GM03348 (cell line): ENCODE measurements around the gene S100A9.

Experiments used
- DNase-seq: peaks from one replicate; pipeline ENCODE4 v3.0.0; 2012; ENCODE audit warnings: low spot score

The S100A9 gene

DNA sequence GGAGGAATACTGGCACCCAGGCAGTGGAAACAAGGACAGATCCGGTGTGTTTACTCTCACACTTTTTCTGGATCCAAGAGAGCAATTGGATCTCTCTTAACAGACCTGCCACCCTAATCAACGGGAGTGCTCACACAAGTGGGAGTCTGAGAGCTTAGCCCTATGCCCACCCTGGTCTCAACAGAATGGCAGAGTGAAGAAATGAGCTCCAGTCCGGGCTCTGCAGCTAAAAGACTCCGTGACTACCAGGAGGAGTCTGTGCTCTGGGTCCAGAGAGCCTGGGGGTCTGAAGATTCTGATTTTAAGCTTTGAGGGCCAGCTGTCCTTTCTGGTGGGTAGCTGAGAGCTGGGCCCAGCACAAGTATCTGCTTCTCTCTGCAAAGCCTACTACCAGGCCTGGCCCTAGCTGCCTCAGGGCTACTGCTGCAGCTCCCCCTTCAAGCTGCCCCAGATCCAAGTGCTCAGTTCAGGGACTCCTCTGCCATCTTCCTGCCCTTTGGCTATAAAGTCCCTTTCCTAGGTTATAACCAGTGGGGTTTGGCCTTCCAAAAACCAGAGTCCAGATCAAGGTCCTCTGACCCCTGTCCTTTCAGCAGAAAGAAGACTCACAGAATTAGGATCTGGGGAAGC, 3.9 kb downstream of the S100A9 start:
- DNase-seq, result no peak

DNA sequence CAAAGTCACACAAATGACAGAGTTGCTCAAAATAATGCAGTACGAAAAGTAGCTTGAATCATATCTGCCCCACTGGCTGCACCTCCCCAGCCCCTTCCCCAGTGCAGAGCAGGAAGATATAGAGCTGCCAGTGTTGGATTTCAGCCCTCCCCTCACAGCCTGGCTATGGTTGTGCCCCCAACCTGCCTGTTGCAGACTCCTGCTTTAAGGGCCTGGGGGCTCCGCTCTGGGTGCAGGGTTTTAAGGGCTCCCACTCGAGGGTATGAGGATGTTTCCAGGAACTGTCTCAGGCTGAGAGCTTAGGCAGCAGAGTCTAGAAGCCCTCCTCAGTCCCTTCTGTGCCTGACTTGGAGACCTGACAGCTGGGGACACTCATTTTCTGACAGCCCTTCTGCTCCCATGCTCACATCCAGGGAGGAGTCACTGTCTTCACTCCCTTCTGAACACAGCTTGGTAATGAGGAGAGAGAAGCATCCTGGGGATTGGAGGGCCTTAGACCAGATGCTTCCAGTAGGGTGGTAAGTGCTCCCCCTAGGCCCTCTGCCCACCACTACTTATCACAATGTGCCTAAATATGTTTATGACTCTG, 4.6 kb downstream of the S100A9 start:
- no peak for DNase-seq

DNA sequence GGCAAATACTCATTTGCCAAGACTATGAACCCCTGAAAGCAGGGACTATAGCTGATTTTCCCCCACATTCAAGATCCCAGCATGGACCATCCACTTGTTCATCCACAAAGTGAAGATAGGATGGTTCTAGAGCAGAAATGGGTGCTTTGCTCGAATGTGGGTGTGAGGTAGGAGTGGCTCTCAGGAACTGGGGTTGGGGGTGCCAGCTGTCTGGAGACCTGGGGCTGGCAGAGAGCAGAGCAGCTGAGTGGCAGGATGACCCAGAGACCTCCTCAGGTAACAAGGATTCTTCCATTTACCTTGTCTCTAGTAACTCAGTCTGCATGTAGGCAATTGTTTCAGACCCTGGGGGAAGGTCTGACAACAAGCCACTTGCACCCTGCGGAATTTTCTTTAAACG, 6.0 kb downstream of the S100A9 start:
- DNase-seq, result no peak

DNA sequence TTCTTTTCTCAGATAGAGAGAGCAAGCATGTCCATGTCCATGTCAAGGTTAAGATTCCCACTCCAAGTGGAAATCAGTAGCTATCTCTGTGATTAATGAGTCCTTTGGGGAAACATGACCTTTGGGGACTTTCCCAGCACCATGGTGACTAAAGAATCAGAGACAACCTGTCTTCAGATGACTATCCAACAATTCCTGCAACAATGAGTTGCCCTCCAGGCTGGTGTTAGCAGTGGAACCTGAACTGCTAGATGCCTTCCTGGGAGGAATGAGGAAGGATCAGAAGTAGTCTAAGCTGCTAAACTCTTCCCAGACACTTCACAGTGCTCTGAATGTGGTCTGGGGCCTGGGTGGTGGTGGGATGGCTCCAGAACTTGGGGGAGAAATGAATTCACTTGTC, 6.5 kb downstream of the S100A9 start:
- DNase-seq, result no peak

DNA sequence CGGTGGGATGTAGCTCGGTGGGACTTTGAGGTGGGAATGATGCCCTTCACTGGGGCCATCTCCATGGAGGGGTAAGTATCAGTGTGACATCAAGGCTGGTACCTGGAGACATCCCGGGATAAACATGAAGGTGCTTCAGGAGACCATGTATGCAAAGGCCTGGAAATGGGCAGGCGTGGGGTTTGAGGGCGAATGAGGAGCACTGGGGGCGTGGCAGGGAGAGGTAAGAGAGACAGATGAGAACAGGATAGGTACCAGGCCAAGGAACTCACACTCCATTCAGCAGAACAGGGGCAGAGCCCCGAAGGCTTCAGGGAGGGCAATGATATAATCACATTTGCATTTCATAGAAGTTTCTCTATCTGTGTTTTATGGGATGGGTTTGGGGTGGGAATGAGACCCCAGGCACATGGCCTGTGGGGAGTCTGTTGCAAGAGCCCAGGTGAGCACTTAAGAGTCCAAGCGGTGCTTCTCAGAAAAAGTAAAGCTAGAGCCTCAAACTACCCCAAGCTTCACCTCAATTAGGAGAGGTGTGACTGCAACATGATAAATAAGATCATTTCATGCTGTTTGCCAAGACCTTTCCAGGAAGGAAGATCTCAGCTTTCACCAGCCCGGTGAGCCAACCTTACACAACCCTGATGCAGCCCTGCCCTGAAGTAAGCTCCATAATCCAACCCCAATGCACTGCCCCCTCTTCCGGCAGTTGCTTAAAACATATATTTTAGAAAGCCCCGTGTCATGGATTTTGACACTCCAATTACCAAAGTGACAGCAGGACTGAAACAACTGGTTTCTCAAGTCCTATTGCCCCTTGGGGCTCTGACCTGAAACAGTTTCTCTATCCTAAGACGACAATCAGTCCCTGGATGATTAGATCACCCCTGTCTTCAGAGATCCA, 7.4 kb downstream of the S100A9 start:
- no peak for DNase-seq

DNA sequence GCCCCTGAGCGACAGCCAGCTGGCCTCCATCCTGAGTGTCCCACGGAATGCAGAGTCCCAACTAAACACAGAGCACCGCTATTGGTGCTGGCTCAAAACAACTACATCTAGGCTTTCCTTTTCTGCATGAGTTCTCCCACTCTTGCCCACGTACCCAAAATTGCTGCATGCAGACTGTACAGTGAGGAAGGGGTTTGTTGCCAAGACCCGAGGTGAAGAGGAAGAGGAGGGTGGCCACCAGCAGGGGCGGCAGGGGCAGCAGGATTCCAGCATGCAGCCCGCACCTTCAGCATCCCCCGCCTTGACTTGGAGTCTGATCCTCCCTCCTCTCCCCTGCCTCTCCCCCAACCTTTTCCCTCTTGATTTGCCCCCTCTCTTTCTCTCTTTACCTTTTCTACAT, 8.0 kb downstream of the S100A9 start:
- DNase-seq, result no peak

DNA sequence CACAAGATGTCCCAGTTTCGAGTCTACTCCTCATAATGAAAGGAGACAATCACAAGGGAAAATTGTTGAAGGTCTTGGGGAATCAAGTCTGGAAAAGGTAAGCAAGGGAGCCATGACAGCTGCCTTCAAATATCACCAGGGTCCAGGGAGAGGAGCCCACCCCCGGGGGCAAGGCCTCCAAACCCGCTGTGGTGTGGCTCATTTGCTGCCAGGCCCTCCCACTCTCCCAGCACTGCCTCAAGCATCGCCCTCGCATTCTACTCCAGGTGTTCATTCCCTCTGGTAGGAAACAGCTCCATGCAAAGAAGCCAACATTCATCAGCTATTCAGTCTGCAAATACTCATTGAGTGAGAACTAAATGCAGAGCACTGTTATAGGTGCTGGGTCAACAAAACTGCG, 8.6 kb downstream of the S100A9 start:
- DNase-seq, result no peak

DNA sequence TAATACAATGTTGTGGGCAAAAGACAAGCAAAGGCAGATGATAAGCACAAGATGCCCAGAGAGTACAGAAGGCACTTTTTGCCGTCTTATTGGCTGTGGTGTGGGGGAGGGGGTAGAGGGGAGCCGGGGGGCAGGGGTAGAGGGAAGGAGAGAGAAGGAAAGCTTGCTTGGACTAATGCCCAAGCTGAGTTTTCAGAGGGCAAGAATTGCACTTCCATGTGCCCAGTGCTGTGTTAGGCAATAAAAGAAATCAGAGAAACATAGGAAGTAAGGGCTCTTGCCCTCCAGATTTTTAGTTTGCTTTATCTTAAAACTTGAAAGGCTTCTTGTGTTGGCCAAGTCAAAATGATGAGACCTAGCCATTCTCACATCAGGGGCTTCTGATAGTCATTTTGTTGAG, 9.4 kb downstream of the S100A9 start:
- DNase-seq, result no peak

DNA sequence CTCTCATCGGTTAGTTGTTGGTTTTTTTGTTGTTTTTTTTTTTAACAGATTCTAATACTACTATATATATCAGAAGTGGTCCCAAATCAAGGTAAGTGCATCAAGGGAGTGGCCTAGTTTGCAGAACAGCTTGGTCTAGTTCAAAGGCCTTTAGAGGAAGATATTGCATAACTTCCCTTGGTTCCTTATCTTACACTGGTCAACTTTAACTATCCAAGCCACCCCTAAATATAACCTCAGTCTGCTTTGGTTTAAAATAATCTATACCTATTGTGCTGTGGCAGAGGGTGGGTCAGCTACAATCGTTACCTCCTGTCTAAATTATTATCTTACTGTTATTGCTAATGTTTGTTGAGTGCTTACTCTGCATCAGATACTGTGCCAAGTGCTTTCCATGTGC, 10.8 kb downstream of the S100A9 start:
- no peak for DNase-seq

DNA sequence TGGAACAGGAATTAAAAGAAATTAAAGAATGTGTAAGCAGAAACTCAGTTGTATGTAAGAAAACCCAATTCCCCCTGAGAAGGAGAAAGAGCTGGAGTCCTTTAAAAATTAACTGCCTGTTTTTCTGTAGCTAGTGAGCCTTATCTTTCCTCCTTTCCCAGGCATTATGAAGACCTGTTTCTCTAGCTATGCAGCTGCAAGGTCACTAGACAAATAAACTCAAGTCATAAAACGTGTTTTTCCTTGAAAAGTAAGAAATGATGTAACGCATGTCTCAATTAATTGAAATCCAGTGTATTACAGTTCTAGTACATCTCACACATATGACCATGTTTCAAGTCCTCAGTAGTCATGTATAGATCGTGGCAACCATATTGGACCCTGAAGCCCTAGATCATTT, 12.5 kb downstream of the S100A9 start:
- no peak for DNase-seq

DNA sequence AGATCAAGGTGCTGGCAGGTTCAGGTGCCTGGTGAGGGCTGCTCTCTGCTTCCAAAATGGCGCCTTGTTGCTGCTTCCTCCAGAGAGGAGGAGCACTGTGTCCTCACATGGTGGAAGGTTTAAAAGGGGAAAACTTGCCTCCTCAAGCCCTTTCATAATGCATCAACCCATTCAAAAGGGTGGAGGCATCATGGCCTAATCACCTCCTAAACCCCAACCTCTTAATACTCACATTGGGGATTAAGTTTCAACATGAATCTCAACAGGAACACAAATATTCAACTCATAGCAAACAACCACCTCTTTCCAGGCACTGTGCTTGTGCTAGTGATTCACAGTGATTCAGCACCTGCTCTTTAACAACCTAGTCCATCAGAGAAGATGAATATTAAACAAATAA, 13.6 kb downstream of the S100A9 start:
- no peak for DNase-seq

DNA sequence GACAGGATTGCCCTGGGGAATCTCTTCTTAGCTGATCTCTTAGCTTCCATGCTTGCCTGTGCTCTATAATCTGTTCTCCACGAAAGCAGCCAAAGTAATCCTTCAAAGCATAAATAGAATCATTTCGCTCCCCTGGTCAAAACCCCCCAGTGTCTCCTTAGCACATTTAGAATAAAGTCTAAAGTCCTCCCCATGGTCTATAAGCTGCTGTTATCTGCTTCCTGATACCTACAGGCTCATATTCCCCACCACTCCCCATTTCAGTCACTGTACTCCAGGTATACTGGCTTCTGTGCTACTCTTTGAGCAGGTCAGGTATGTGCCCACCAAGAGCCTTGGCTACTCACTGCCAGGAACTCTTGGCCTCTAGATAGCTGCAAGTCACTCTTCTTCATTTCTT, 14.9 kb downstream of the S100A9 start:
- DNase-seq, result no peak

DNA sequence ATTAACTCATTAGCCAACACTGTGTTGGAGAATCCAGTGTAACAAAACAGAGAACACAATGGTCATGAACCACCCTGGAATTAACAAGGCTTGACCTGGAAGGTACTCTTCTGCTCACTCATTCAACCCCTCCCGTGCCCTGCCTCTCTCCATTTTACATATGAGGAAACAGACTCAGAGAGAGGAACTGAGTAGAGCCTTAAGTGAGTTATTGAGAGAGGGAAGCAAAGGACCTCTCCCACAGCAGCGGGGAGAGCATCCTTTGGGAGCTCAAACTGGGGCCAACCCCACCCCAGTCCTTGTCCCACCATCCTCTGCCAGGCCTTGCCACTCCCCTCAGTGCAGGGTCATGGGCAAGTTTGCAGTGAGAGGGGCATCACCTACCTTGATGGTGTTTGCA, 16.4 kb downstream of the S100A9 start:
- no peak for DNase-seq

DNA sequence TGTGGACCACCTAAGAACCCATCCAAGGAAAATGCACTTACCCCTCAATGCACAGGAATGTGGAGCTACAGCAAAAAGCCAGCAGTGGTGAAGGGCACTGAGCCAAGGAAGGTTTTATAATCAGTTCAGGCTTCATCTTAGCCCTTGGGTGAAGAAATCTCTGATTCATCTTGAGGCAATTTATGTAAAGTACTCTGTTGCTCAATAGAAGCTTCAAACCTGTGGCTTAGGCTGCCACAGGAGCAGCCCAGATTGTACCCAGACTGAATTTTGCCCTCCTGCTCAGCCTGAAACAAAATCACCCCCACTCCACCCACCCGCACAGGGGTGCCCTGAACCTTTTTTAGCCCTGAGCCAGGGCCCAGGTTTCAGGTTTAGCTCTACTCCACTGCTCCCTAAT, 17.9 kb downstream of the S100A9 start, which contains the start of gene S100A12:
Gene S100A12, minus strand, starts transcription at position 111 of the 400 bp plus-strand sequence. CDS start 1,029 bp downstream, outside the sequence.
- peak; percentile 82 for DNase-seq

DNA sequence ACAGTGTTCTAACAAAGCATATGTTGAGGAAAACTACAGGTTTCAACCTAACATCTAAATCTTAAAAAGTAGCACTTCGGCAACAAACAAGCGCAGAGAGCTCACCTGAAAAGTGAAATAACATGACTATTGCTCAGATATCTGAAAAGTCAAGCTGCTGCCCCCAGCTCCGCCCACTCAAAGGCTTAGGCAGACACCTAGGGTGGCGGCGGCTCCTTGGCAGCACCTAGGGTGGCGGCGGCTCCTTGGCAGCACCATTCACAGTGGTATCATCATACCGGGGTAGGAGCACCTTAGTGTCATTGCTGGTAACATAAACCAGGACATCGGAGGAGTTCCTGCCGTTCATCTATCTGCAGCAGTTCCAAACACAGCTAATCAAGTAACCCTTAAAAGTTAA, 21.9 kb downstream of the S100A9 start:
- no peak for DNase-seq

DNA sequence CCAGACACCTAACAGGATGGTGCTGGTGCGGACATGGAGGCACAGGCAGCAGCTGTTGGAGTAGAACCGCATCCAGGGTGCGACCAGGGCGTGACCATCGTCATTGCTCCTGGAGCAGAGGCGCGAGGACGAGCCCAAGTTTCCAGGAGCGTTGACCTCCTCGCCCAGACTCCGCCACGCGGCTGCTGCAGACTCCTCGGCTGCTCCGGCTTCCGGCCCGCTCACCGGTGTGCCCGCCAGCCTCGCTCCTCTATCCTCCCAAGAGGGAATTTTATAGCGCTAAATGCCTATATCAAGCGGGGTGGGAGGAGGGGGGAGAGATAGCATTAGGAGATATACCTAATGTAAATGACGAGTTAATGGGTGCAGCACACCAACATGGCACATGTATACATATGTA, 23.1 kb downstream of the S100A9 start:
- DNase-seq, result no peak

DNA sequence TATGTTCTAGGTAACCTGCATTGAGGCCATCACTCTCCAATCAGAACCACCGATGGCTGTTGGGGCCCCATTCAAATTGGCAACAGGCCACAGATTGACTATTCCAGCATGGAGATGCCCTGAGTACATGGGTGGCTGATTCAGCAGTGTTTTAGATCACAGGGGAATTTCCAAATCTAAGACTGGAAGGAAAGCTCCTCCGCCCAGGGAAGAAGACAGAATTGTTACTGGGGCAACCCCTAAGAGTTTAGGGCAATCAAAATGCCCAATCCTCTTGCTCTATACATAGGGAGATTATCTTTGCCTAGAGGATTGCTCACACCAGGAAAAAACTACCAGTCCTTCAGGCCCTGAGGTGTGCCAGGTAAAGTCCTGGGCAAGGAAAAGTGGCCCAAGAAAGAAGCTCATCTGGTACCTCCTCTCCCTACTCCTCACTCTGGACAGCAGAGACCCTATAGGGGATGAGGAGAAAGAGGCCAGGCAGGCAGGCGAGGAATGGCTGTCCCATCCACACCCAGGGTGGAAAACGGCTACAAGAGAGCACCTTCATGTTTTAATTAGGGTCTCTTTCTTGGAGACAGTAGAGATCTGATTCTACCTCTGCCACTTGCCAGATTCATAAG, 27.4 kb downstream of the S100A9 start:
- no peak for DNase-seq

DNA sequence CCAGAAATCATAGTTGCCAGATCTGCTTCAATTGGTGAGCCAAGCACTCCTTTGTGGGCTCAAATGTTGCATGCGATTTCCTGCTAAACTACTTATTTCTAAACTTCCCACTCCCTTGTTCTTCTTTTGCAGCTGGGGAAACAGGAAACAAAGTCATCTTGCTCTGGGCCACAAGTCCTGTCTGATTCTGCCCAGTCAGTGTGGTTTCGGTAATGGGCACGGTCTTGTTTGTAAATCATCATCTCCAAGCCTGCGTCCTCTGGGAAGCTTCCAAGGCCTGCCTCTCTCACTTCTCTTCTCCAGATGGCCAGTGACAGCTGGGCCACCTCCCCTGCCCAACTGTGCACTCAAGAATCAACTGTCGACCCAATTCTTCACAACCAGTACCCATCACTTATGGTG, 28.8 kb downstream of the S100A9 start:
- DNase-seq, result no peak

DNA sequence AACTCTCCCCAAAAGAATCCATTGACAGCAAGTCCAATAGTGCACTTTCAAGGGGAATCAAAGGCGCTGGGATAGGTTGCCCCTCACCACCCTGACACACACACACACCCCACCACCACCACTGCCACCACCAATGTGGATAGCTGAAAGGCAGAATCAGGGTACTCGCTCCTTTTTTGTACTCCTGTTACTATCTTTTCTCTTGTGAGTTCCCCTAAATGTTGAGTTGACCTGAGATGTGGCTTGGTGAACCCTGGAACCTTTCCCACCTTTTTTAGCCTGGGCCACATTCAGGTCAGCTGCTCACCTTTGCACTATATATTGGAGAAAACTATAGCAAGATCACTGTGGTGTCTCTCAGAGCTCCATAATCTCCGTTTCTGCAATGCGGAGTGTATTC, 29.3 kb downstream of the S100A9 start:
- no peak for DNase-seq

DNA sequence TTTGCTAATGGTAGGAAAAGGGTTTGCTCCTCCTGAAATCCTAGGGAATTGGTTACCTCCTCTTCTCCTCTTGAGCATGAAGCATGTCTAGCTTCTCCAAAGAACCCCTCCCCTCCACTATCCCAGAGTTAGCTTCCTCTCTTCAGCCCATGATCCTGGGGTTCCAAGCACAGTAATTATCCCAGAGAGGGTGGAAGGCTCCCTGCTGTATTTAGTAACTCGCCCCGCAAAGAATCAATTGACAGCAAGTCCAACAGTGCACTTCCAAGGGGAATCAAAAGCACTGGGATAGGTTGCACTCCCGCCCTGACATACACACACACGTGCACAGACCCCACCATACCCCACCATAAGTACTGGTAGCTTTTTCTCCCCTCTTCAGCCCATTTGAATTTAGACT, 30.1 kb downstream of the S100A9 start:
- DNase-seq, result no peak

DNA sequence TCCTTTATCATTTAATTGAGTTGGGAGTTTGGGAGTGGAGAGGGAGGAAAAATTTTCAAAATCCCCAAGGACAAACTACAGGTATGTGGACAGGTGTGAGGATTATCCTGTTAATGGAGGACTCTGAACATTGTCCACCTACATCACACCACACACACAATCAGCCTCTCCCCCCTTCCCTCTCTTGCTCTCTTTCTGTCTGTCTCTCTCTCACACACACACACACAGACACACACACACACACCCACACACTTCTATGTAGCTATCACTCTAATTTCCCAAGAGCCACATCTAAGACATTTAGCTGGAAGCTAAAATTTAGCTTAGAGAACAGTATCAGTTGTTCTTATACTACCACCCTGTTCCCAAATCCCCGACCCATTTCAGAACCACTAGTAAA, 31.7 kb downstream of the S100A9 start:
- DNase-seq, result no peak

DNA sequence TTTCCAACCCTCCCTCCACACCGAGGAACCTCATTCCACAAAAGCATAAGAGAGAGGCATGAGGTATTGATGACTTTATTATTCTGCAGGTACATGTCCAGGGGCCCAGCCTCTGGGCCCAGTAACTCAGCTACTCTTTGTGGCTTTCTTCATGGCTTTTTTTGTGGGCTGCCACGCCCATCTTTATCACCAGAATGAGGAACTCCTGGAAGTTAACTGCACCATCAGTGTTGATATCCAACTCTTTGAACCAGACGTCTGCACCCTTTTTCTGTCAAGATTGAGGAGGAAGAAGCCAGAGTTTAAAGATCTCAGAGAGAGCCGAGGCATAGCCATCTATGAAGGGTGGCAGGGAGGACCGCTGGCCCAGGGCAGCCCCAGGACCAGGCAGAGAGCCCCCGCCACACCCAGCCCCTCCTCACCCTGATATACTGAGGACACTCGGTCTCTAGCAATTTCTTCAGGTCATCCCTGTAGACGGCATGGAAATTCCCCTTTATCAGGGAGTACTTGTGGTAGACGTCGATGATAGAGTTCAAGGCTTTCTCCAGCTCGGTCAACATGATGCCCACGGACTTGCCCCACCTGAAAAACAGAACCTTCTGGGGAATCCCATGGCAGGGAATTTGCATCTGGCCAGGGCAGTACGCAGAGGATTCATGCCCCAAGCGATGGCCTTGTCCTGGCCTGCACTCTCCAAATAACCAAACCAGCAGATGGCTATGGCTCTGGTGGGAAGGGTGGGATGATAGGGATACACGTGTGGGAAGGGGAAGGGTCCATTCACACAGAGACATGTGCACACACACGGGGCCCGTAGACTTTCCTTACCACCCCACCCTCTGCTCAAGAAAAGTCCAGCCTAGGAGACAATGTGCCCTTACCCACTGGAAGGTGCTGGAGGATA, 32.6 kb downstream of the S100A9 start:
- DNase-seq, result no peak
